DMS 273 (cell line): ENCODE data around the gene DDX11.
A peak's percentile ranks its signal among the peaks of the same experiment; 100 is the strongest.
"Not testable (repeated sequence)": the region's sequence is repeated elsewhere in the genome, so short reads cannot be mapped to it uniquely, and the experiment has no call there.

Experiments used
- DNase-seq: peaks from one replicate; lab custom pipeline; 2025; ENCODE audit not compliant: unreplicated experiment; lab: John Stamatoyannopoulos, UW

DDX11 gene

DNA sequence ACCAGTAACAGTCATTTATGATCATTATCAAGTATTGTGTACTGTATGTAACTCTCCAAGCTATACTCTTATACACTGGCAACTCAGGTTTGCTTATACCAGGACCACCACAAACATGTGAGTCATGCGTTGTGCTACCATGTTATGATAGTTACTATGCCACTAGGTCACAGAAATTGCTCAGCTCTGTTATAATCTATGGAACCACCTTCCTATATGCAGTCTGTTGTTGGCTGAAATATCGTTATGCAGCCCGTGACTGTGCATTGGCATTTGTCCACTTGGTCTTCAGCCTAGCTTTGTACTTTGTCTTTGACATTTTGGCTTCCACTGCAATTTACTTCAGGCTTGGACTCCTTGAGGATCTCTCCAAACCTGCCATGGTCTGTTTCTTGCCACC is 7.5 kb upstream of the DDX11 start:
- DNase-seq, result not testable (repeated sequence)

GRCh38 chr12:31067656-31068055 is 6.0 kb upstream of the DDX11 start:
- not testable (repeated sequence) for DNase-seq

GRCh38 chr12:31070971-31071740 is 2.5 kb upstream of the DDX11 start:
- not testable (repeated sequence) for DNase-seq

- DNase-seq, result peak; percentile 14
Measured at GRCh38 chr12:31072962-31073361, 698 bp upstream of the DDX11 start.

DNA sequence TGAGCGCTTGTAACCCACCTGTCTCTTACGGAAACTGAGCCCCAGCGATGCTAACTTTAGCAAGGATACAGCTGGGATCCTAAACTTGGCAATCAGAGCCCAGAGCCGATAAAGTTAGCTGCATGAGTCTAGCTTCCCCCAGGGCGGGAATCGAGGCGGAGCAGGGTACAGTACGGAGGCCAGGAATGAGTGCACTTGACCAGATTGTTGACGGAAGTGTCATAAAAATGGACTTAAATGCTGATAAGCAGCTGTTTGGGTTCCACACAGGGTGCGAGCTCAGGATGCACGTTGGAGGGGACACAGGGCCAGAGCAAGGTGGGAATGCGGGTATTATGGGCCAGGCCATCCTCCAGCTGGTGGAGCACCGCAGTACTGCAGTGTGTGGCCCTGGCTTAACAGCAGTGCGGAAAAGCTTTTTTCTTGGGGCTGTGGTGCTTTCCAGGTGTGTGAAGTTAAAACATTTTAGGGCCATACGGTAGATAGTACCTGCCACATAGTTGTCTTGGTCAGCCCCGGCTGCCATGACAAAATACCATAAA is 744 bp downstream of the DDX11 start:
- peak; percentile 65 for DNase-seq

DNA sequence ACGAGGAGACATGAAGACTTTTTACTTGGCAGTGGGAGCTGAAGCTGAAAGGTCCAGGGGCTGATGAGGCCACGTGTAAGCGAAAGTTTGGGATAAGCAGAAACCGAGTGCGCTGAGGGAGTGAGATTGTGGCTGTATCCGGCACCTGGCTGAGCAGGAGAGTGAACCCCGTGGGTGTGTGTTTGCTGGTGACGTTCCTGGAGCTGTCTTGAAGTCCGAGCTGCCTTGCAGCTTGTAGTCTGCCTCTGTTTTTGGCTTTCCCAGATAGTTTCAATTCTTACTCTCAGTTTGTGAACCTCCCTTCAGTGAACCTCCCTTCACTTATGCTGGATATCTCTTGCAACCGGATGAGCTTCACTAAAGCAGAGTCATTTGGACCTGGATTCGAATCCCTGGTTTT is 2.5 kb downstream of the DDX11 start:
- DNase-seq, result not testable (repeated sequence)

- not testable (repeated sequence) for DNase-seq
Measured at GRCh38 chr12:31077095-31077494, 3.4 kb downstream of the DDX11 start.

- DNase-seq, result not testable (repeated sequence)
Measured at GRCh38 chr12:31077998-31078397, 4.3 kb downstream of the DDX11 start.

DNA sequence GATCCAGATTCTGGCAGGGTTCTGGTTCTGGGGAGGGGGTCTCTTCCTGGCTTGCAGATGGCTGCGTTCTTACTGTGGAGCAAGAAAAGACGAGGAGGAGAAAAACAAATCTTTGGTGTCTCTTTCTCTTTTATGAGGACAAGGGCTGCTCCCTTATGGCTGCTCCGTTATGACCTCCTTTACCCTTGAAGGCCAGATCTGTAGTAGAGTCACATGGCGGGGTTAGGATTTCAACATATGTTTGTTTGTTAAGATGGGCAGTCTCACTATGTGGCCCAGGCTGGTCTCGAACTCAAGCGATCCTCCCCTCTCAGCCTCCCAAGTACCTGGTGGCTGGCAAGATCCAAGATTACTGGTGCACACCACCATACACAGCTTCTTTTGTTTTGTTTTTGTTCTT is 5.8 kb downstream of the DDX11 start:
- DNase-seq, result not testable (repeated sequence)

- not testable (repeated sequence) for DNase-seq
Measured at GRCh38 chr12:31080221-31080620, 6.6 kb downstream of the DDX11 start.

DNA sequence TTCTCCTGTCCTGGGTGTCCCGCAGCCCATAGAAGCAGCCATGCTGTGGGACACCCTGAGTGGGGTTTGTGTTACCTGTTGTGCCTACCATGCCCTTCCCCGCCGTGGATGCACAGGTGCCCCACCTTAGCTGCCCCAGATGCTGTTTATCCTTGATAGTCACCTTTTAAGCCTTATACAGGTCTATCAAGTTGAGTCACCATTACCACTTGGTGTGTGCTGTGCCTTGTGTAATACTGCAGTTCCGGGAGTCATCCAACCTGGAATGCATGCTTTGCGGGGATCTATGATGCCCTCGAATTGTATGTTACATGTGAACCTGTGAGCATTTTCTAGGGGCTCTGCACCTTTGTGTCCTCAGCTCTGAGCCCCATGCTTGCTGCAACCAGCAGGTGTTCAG is 7.6 kb downstream of the DDX11 start:
- not testable (repeated sequence) for DNase-seq

DNA sequence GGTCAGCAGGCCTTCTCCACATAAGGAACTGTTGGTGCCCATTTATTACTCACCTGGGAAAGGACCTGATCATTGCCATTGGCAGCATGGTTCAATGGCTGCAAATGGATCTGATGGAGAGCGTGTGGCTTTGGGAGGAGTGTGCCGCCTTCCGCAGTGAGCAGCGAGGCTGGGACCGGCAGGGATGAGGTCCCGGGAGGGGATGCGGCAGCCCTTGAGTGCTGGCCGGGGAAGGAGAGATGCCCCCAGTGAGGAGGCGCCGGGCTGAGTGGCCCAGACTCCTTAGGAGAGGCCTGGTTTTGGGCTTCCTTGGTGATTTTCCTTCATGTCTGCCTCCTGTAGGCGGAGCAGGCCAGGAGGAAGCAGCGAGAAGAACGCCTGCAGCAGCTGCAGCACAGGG is 10.6 kb downstream of the DDX11 start:
- DNase-seq, result not testable (repeated sequence)

GRCh38 chr12:31086032-31086431 is 12.4 kb downstream of the DDX11 start:
- not testable (repeated sequence) for DNase-seq

DNA sequence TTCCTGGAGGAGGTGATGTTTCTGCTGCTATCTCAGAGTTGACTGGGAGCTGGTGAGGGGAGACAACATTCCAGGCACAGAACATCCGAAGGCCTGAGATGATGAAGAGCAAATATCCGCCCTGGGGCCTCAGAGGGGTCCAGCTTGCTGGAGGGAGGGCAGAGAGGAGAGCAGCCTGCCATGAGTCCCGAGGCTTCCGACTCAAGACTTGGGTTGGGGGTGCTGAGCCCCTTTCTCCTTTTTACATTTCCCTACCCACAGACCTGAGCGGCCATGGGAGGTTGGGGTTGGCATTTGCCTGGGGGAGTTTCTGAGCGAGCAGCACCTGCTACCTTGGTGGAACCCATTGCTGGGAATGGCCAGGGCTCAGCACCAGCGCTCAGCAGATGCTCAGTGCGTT is 13.8 kb downstream of the DDX11 start:
- not testable (repeated sequence) for DNase-seq

GRCh38 chr12:31087956-31088355 is 14.3 kb downstream of the DDX11 start:
- DNase-seq, result not testable (repeated sequence)

GRCh38 chr12:31089072-31089471 is 15.4 kb downstream of the DDX11 start:
- no peak for DNase-seq

GRCh38 chr12:31091629-31092028 is 18.0 kb downstream of the DDX11 start:
- DNase-seq, result not testable (repeated sequence)

- DNase-seq, result not testable (repeated sequence)
Measured at GRCh38 chr12:31092718-31093117, 19.1 kb downstream of the DDX11 start.

DNA sequence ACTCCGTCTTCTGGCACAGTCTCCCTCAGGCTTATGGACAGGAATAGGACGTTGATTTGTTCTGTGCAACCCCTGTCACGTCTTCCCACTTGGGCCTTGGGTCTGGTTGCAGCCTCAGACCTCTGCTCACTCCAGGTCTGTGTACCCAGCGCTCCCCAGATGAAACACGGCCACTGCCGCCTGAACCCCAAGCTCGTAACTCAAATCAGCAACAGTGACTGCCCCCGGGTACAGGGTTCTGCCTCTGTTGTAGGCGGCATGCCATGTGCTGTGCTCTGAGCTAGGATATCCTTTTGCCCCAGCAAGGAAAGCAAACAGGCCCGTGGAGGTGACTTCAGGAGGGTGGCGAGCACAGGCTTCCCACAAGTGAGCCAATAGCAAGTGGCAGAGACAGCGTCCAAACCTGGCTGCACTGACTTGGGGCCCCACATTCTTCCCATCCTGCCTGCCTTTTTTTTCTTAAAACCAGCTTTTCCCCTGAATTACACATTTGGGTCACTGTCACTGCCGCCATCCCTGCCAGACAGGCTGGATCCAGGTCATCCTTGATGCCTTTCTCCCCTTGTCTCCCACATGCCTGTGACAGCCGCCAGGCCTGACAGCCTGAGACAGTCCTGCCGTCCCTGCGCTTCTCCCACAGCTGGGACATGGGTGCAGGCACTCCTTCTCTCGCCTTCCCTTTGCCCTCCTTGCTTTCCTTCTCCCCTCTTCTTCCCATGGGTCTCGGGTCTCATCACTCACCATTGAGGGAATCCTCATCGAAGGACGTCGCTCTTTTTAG is 21.6 kb downstream of the DDX11 start:
- not testable (repeated sequence) for DNase-seq

GRCh38 chr12:31096251-31097065 is 22.8 kb downstream of the DDX11 start:
- not testable (repeated sequence) for DNase-seq

DNA sequence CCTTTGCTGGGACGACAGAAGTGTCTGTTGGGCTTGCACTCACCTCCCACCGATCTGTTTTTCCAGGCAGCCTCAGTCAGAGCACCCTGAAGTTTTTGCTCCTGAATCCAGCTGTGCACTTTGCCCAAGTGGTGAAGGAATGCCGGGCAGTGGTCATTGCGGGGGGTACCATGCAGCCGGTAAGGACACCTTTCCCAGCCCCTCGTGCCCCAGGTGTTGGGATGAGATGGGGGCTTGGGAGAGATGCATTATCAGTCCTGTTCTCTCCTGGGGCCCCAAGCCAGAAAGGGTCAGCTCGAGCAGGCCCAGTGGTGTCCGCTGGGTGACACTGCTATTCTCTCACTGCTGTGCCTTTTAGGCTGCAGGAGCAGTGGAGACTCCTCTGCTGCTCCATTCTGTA is 24.2 kb downstream of the DDX11 start:
- DNase-seq, result not testable (repeated sequence)
